Measurements from ENCODE around the gene FBXL16. TPM values are rescaled to one million over a fixed set of nuclear protein-coding genes. Genes with fewer than 3 reads are reported as not detected.

FBXL16 gene
- total and polyA plus RNA-seq, 2 of the 13 experiments (the other 11 are each of a cell fraction or from before 2014, with no cell fraction given): 0.22 to 2.0 TPM

DNA sequence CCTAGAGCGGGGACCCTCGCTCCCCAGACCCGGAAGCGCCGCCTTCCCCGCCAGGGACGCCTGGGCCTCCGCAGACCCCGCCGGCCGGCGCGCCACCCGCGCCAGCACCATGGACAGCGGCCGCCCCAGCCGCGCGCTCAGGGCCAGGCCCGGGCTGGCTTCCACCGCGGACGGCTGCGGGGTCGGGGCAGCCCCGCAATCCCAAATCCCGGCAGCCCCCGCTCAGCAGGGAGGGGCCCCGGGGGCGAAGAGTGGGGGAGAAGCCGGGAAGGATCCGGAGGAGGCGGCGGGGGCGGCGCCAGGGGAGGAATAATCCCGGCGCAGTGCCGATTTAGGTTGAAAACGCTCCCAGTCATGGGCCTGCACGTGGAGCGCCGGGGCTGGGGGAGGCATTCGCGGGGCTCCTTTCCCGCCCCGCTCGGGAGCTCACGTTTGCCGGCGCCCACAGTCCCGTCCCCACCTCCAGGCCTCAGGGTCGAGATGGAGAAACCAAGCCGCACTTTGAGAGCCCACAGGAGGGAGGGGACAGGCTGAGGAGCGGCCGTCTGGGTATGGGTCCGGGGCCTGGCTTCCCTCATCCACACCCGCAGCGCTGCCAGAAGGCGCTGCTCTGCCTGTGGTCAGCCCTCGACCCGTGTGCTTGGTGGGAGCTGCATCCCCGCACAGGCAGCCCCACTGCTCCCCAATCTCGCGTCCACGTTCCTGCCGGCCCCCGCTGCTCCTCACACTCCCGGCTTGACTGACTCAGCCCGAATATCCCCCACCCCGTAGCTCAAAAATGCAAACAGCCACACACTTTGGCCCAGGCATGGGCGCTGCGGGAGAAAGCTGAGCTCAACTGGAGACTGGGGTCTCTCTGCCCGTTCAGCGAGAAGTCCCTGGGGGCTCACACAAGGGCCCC, 4.7 kb downstream of the FBXL16 start (continued):
- TF ChIP-seq, protein P1, sequence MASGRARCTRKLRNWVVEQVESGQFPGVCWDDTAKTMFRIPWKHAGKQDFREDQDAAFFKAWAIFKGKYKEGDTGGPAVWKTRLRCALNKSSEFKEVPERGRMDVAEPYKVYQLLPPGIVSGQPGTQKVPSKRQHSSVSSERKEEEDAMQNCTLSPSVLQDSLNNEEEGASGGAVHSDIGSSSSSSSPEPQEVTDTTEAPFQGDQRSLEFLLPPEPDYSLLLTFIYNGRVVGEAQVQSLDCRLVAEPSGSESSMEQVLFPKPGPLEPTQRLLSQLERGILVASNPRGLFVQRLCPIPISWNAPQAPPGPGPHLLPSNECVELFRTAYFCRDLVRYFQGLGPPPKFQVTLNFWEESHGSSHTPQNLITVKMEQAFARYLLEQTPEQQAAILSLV (CRISPR knock-in tag; IDR thresholded peaks at IDR 0.05; ENCODE audit: borderline replicate concordance): no peak
- TF ChIP-seq JDP2 (CRISPR knock-in tag; IDR thresholded peaks at IDR 0.05; ENCODE audit: borderline replicate concordance) (no peak; the same call in 1 of the 2 replicates), ARNT2 (CRISPR knock-in tag; IDR thresholded peaks at IDR 0.05; ENCODE audit: low read depth) (peak; percentile 97), HES4 (CRISPR knock-in tag; IDR thresholded peaks at IDR 0.05; ENCODE audit: borderline replicate concordance) (peak; percentile 92), MAFG (CRISPR knock-in tag; IDR thresholded peaks at IDR 0.05) (no peak), RFXANK (CRISPR knock-in tag; IDR thresholded peaks at IDR 0.05) (no peak), MEIS2 (CRISPR knock-in tag; IDR thresholded peaks at IDR 0.05) (peak; percentile 92), ZFP36L1 (CRISPR knock-in tag; IDR thresholded peaks at IDR 0.05) (no peak), ATM (IDR thresholded peaks at IDR 0.05; ENCODE audit: borderline replicate concordance) (no peak), SOX13 (IDR thresholded peaks at IDR 0.05) (no peak), SOX13 (CRISPR knock-in tag; conservative IDR thresholded peaks at IDR 0.05 in 1 of 2, IDR thresholded peaks at IDR 0.05 in 1 of 2) (no peak), ZNF431 (CRISPR knock-in tag; IDR thresholded peaks at IDR 0.05; ENCODE audit: borderline replicate concordance, low read depth) (no peak), TBP (CRISPR knock-in tag; IDR thresholded peaks at IDR 0.05) (no peak), KAT8 (CRISPR knock-in tag; IDR thresholded peaks at IDR 0.05) (no peak), NFYB (CRISPR knock-in tag; IDR thresholded peaks at IDR 0.05) (no peak), ZNF530 (CRISPR knock-in tag; IDR thresholded peaks at IDR 0.05; ENCODE audit: low read depth) (no peak), ZNF720 (CRISPR knock-in tag; IDR thresholded peaks at IDR 0.05) (no peak), ATF7-NPFF (CRISPR knock-in tag; IDR thresholded peaks at IDR 0.05; ENCODE audit: low read depth) (peak; percentile 84; the same call in 1 of the 2 replicates)
- TF ChIP-seq, protein P2, sequence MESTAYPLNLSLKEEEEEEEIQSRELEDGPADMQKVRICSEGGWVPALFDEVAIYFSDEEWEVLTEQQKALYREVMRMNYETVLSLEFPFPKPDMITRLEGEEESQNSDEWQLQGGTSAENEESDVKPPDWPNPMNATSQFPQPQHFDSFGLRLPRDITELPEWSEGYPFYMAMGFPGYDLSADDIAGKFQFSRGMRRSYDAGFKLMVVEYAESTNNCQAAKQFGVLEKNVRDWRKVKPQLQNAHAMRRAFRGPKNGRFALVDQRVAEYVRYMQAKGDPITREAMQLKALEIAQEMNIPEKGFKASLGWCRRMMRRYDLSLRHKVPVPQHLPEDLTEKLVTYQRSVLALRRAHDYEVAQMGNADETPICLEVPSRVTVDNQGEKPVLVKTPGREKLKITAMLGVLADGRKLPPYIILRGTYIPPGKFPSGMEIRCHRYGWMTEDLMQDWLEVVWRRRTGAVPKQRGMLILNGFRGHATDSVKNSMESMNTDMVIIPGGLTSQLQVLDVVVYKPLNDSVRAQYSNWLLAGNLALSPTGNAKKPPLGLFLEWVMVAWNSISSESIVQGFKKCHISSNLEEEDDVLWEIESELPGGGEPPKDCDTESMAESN (CRISPR knock-in tag; conservative IDR thresholded peaks at IDR 0.05): peak; percentile 79; the same call in 1 of the 2 replicates
- TF ChIP-seq, protein P3, sequence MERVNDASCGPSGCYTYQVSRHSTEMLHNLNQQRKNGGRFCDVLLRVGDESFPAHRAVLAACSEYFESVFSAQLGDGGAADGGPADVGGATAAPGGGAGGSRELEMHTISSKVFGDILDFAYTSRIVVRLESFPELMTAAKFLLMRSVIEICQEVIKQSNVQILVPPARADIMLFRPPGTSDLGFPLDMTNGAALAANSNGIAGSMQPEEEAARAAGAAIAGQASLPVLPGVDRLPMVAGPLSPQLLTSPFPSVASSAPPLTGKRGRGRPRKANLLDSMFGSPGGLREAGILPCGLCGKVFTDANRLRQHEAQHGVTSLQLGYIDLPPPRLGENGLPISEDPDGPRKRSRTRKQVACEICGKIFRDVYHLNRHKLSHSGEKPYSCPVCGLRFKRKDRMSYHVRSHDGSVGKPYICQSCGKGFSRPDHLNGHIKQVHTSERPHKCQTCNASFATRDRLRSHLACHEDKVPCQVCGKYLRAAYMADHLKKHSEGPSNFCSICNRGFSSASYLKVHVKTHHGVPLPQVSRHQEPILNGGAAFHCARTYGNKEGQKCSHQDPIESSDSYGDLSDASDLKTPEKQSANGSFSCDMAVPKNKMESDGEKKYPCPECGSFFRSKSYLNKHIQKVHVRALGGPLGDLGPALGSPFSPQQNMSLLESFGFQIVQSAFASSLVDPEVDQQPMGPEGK (CRISPR knock-in tag; IDR thresholded peaks at IDR 0.05): no peak
